ENCODE data around the gene P2RY4. TPM values are rescaled to one million over a fixed set of nuclear protein-coding genes. Genes with fewer than 3 reads are reported as not detected.

Gene P2RY4
- total and polyA plus RNA-seq, 2 of the 8 experiments (the other 6 are each of a cell fraction or from before 2014, with no cell fraction given) = 0.38 TPM; not detected in 1

GRCh38 chrX:70226048-70226447 is 34.0 kb downstream of the P2RY4 start:
- H3K4me2 ChIP-seq (ENCODE audit: insufficient read depth in 1 of 2, low read depth in 2 of 2, low read length in 2 of 2) = no peak overlapping the region
- no peak overlapping the region for H4K91ac ChIP-seq (replicated peaks; ENCODE audit: insufficient read length, low read length)
- no peaks in the 10 kb centered on the region for H3K4me1 ChIP-seq (replicated peaks in 1 of 4; ENCODE audit: control insufficient read depth in 3 of 4, insufficient read depth in 4 of 4, low read length in 3 of 4)
- no peak overlapping the region for H3K9ac ChIP-seq (replicated peaks in 1 of 4; ENCODE audit: extremely low read depth in 1 of 4, low read depth in 3 of 4, low read length in 3 of 4)
- H2AFZ ChIP-seq (ENCODE audit: low read length) = no peak overlapping the region
- ChIA-PET POLR2A (ENCODE audit: partially characterized antibody) (no interaction called here), CTCF (ENCODE audit: partially characterized antibody) (interaction anchor here (1.3 kb wide), 1 partner anchor 29 kb away, joined by 3 read pairs; no protein-coding TSS in a partner anchor)
- no peak overlapping the region for H3K23ac ChIP-seq (ENCODE audit: insufficient read length)
- no peak overlapping the region for H2BK15ac ChIP-seq (ENCODE audit: low read length)
- no peak overlapping the region for H2AK5ac ChIP-seq (ENCODE audit: low read depth, low read length)
- no peak overlapping the region for H3K14ac ChIP-seq (ENCODE audit: insufficient read length)
- H3K23me2 ChIP-seq (ENCODE audit: low read depth, low read length) = no peaks in the 10 kb centered on the region
- no peak overlapping the region for H4K8ac ChIP-seq (ENCODE audit: extremely low read depth, insufficient read depth, low read length)
- no peaks in the 10 kb centered on the region for H4K20me1 ChIP-seq (replicated peaks in 1 of 2; ENCODE audit: control insufficient read depth in 1 of 2, insufficient read depth in 2 of 2, low read length in 2 of 2)
- no peaks in the 10 kb centered on the region for H3K27me3 ChIP-seq (replicated peaks in 1 of 4; ENCODE audit: control insufficient read depth in 3 of 4, extremely low read depth in 1 of 4, insufficient read depth in 3 of 4, low read length in 3 of 4)
- H2BK12ac ChIP-seq (ENCODE audit: low read depth, low read length) = no peak overlapping the region
- H3K18ac ChIP-seq (ENCODE audit: extremely low read depth, low read length) = no peak overlapping the region
- no peak overlapping the region for H2BK120ac ChIP-seq (replicated peaks; ENCODE audit: low read depth, low read length)
- H3K27ac ChIP-seq (ENCODE audit: low read depth, low read length) = no peak overlapping the region
- H3K56ac ChIP-seq (replicated peaks; ENCODE audit: insufficient read length, low read depth, low read length) = no peak overlapping the region
- no peaks in the 10 kb centered on the region for H3K36me3 ChIP-seq (ENCODE audit: control insufficient read depth in 2 of 4, insufficient read depth in 4 of 4, low read length in 3 of 4)
- no peak overlapping the region for H2BK20ac ChIP-seq (ENCODE audit: low read length)
- FAIRE-seq = no peak
- no peak overlapping the region for H2BK5ac ChIP-seq (ENCODE audit: low read depth, low read length)
- no peaks in the 10 kb centered on the region for H3K79me2 ChIP-seq (ENCODE audit: control insufficient read depth in 1 of 2, insufficient read depth in 2 of 2, low read length in 2 of 2)
- no peaks in the 10 kb centered on the region for H3K79me1 ChIP-seq (ENCODE audit: low read depth, low read length)
- H3K9me3 ChIP-seq (ENCODE audit: insufficient read depth in 2 of 2, low read depth in 1 of 2, low read length in 1 of 2) = no peaks in the 10 kb centered on the region
- no peak for DNase-seq (ENCODE audit: low read depth in 1 of 2, low spot score in 2 of 2)
- no peak overlapping the region for H4K5ac ChIP-seq (ENCODE audit: insufficient read length, low read depth, low read length)
- H3K4ac ChIP-seq (replicated peaks; ENCODE audit: insufficient read length, low read depth, low read length) = no peak overlapping the region
- no peak overlapping the region for H3K4me3 ChIP-seq (ENCODE audit: extremely low read depth in 1 of 4, insufficient read depth in 2 of 4, low read depth in 3 of 4, low read length in 4 of 4)
- TF ChIP-seq CTCF (IDR thresholded peaks at IDR 0.05; ENCODE audit: control extremely low read depth in 1 of 3, insufficient read depth in 1 of 3, low read depth in 1 of 3, low read length in 3 of 3) (no peak), GABPA (IDR thresholded peaks at IDR 0.05; ENCODE audit: borderline replicate concordance, insufficient read depth, low read length) (no peak), MAX (IDR thresholded peaks at IDR 0.05) (no peak), BCL11A (IDR thresholded peaks at IDR 0.05; ENCODE audit: low read depth in 2 of 2, low read length in 2 of 2) (no peak), ATF3 (IDR thresholded peaks at IDR 0.05; ENCODE audit: insufficient read depth, low read depth, low read length) (no peak), CHD2 (IDR thresholded peaks at IDR 0.05; ENCODE audit: low read length) (no peak), EGR1 (IDR thresholded peaks at IDR 0.05; ENCODE audit: borderline replicate concordance, low read depth, low read length) (no peak), RFX5 (IDR thresholded peaks at IDR 0.05; ENCODE audit: borderline replicate concordance, low read depth, low read length) (no peak), POU5F1 (IDR thresholded peaks at IDR 0.05; ENCODE audit: low read depth, low read length) (no peak), ZNF274 (IDR thresholded peaks at IDR 0.05; ENCODE audit: borderline replicate concordance, extremely low read depth, low read length) (no peak), BACH1 (IDR thresholded peaks at IDR 0.05; ENCODE audit: low read length) (no peak), CBX8 (IDR thresholded peaks at IDR 0.05; ENCODE audit: borderline replicate concordance, low read depth, low read length) (no peak), KDM1A (IDR thresholded peaks at IDR 0.05; ENCODE audit: borderline replicate concordance, low read length) (no peak)
